ENCODE data around the gene STK39.

Gene STK39

GRCh38 chr2:168157070-168157469 is 90.3 kb downstream of the STK39 start:
- no peak for DNase-seq

GRCh38 chr2:168156661-168157060 is 90.7 kb downstream of the STK39 start:
- no peak for DNase-seq

- DNase-seq, result no peak
These were observed 91.7 kb downstream of the STK39 start for GRCh38 chr2:168155680-168156079.

- no peak for DNase-seq
These were observed 92.3 kb downstream of the STK39 start for GRCh38 chr2:168155046-168155445.

- no peak for DNase-seq
These were observed 94.4 kb downstream of the STK39 start for GRCh38 chr2:168152902-168153530.

GRCh38 chr2:168149986-168150385 is 97.4 kb downstream of the STK39 start:
- no peak for DNase-seq

- DNase-seq, result no peak
These were observed 98.0 kb downstream of the STK39 start for GRCh38 chr2:168149150-168149974.

- no peak for DNase-seq
These were observed 99.3 kb downstream of the STK39 start for GRCh38 chr2:168147830-168148794.

GRCh38 chr2:168146892-168147810 is 100.2 kb downstream of the STK39 start:
- no peak for DNase-seq

GRCh38 chr2:168145426-168146310 is 101.7 kb downstream of the STK39 start:
- DNase-seq, result no peak

GRCh38 chr2:168145011-168145410 is 102.4 kb downstream of the STK39 start:
- no peak for DNase-seq

GRCh38 chr2:168143813-168144212 is 103.6 kb downstream of the STK39 start:
- DNase-seq, result no peak

GRCh38 chr2:168140892-168141291 is 106.5 kb downstream of the STK39 start:
- DNase-seq, result no peak

- DNase-seq, result no peak
These were observed 107.5 kb downstream of the STK39 start for GRCh38 chr2:168139852-168140251.

- DNase-seq, result no peak
These were observed 108.5 kb downstream of the STK39 start for GRCh38 chr2:168138901-168139300.

GRCh38 chr2:168138374-168138773 is 109.0 kb downstream of the STK39 start:
- DNase-seq, result no peak

GRCh38 chr2:168137510-168138180 is 109.8 kb downstream of the STK39 start:
- DNase-seq, result no peak

GRCh38 chr2:168136392-168136977 is 110.9 kb downstream of the STK39 start:
- no peak for DNase-seq

- DNase-seq, result no peak
These were observed 111.8 kb downstream of the STK39 start for GRCh38 chr2:168135630-168136029.

GRCh38 chr2:168135121-168135520 is 112.3 kb downstream of the STK39 start:
- no peak for DNase-seq
